Mesenchymal stem cell (in vitro differentiated cells and primary cell): Measurements from ENCODE around the gene FAM32A.

ENCODE experiments used
- DNase-seq: peaks from one replicate; pipeline ENCODE4 v3.0.0-alpha.2; 2013
- H2AFZ ChIP-seq: one replicate; pipeline ENCODE4 v1.6.1; 2013; ENCODE audit warnings: low read depth, mild to moderate bottlenecking, control low read depth, inconsistent platforms, low read length, moderate library complexity
- H2AK5ac ChIP-seq: 2 replicates; pipeline ENCODE4 v1.6.1; 2013; ENCODE audit warnings: low read length, moderate library complexity, mild to moderate bottlenecking, inconsistent platforms; ENCODE audit not compliant: severe bottlenecking
- H2BK120ac ChIP-seq: one replicate; pipeline ENCODE4 v1.6.1; 2013; ENCODE audit warnings: low read depth, mild to moderate bottlenecking, inconsistent platforms, low read length, moderate library complexity
- H2BK12ac ChIP-seq, 2 experiments: one replicate each; pipeline ENCODE4 v1.6.1; 2013; ENCODE audit warnings: inconsistent platforms in 2 of 2, low read length in 2 of 2, mild to moderate bottlenecking in 2 of 2, moderate library complexity in 2 of 2, control low read depth in 1 of 2
- H2BK15ac ChIP-seq: one replicate; pipeline ENCODE4 v1.6.1; 2013; ENCODE audit warnings: mild to moderate bottlenecking, low read depth, inconsistent platforms; ENCODE audit not compliant: poor library complexity, severe bottlenecking
- H2BK5ac ChIP-seq: 2 replicates; pipeline ENCODE4 v1.6.1; 2013; ENCODE audit warnings: low read depth, mild to moderate bottlenecking, low read length, control low read depth, inconsistent platforms; ENCODE audit not compliant: poor library complexity, severe bottlenecking
- H3K14ac ChIP-seq, 2 experiments: one replicate each; pipeline ENCODE4 v1.6.1; 2013; ENCODE audit warnings: inconsistent platforms in 2 of 2, low read length in 2 of 2, control low read depth in 1 of 2, mild to moderate bottlenecking in 1 of 2, moderate library complexity in 1 of 2
- H3K18ac ChIP-seq, 2 experiments: one replicate each; pipeline ENCODE4 v1.6.1; 2013; ENCODE audit warnings: inconsistent platforms in 2 of 2, low read length in 2 of 2, control low read depth in 1 of 2, low read depth in 1 of 2, mild to moderate bottlenecking in 1 of 2
- H3K23ac ChIP-seq, 2 experiments: one replicate each; pipeline ENCODE4 v1.6.1; 2013; ENCODE audit warnings: inconsistent platforms in 2 of 2, low read length in 2 of 2, mild to moderate bottlenecking in 2 of 2, moderate library complexity in 2 of 2, control low read depth in 1 of 2
- H3K27ac ChIP-seq: 2 replicates; pipeline ENCODE4 v1.5.1; 2013; ENCODE audit warnings: mild to moderate bottlenecking, moderate library complexity, low read length, control low read depth, inconsistent platforms; ENCODE audit not compliant: poor library complexity, severe bottlenecking
- H3K27me3 ChIP-seq, 2 experiments: 2 replicates each; pipeline versions ENCODE4 v1.6.1 to v1.7.0; 2013; ENCODE audit warnings: low read length in 2 of 2, mild to moderate bottlenecking in 2 of 2, moderate library complexity in 2 of 2, control low read depth in 1 of 2, inconsistent platforms in 1 of 2; ENCODE audit not compliant: control insufficient read depth in 1 of 2, insufficient read depth in 1 of 2
- H3K36me3 ChIP-seq, 2 experiments: 2 replicates each; pipeline versions ENCODE4 v1.6.1 to v1.7.0; 2013; ENCODE audit warnings: low read length in 2 of 2, control low read depth in 1 of 2, inconsistent platforms in 1 of 2, low read depth in 1 of 2, mild to moderate bottlenecking in 1 of 2; ENCODE audit not compliant: insufficient read depth in 2 of 2, control insufficient read depth in 1 of 2
- H3K4ac ChIP-seq, 2 experiments: one replicate each; pipeline ENCODE4 v1.6.1; 2013; ENCODE audit warnings: inconsistent platforms in 2 of 2, low read length in 2 of 2, mild to moderate bottlenecking in 2 of 2, moderate library complexity in 2 of 2, control low read depth in 1 of 2, low read depth in 1 of 2
- H3K4me1 ChIP-seq: 2 replicates; pipeline ENCODE4 v1.6.1; 2013; ENCODE audit warnings: low read depth, low read length, control low read depth; ENCODE audit not compliant: control insufficient read depth, insufficient read depth
- H3K4me2 ChIP-seq: 2 replicates; pipeline ENCODE4 v1.6.1; 2013; ENCODE audit warnings: low read length, mild to moderate bottlenecking, inconsistent platforms; ENCODE audit not compliant: poor library complexity, severe bottlenecking
- H3K4me3 ChIP-seq, 2 experiments: 2 replicates each; pipeline versions ENCODE4 v1.5.1 to v1.7.0; 2013; ENCODE audit warnings: low read length in 2 of 2, mild to moderate bottlenecking in 2 of 2, control low read depth in 1 of 2, low read depth in 1 of 2; ENCODE audit not compliant: insufficient read depth in 1 of 2
- H3K79me1 ChIP-seq: replicated peaks from 2 replicates; pipeline ENCODE4 v1.6.1; 2013; ENCODE audit warnings: mild to moderate bottlenecking, control low read depth, low read length, inconsistent platforms; ENCODE audit not compliant: poor library complexity, severe bottlenecking
- H3K9ac ChIP-seq: 2 replicates; pipeline ENCODE4 v1.7.0; 2013; ENCODE audit warnings: mild to moderate bottlenecking, low read length, moderate library complexity
- H3K9me3 ChIP-seq: 2 replicates; pipeline ENCODE4 v1.7.0; 2013; ENCODE audit warnings: mild to moderate bottlenecking, low read length; ENCODE audit not compliant: control insufficient read depth
- H4K8ac ChIP-seq: one replicate; pipeline ENCODE4 v1.6.1; 2013; ENCODE audit warnings: inconsistent platforms, mild to moderate bottlenecking, low read length, moderate library complexity
- H4K91ac ChIP-seq: one replicate; pipeline ENCODE4 v1.6.1; 2013; ENCODE audit warnings: mild to moderate bottlenecking, low read length, inconsistent platforms
- WGBS: methylation state at CpG from one replicate; pipeline ENCODE4 v1.1.7; 2013; ENCODE audit warnings: mixed read lengths; 5-methylcytosine and 5-hydroxymethylcytosine counted together

The FAM32A gene

GRCh38 chr19:16206637-16207036 lies 21.4 kb downstream of the FAM32A start:
- Histone ChIP-seq H3K36me3 (peaks cover 86 to 97% of the 10 kb centered on the region in 2 experiments), H3K4me1 (peaks cover 9% of the 10 kb centered on the region), H3K27ac (no peak overlapping the region), H3K79me1 (peaks cover 56% of the 10 kb centered on the region), H2AFZ (no peak overlapping the region), H4K8ac (no peak overlapping the region), H2BK12ac (no peak overlapping the region), H2BK15ac (no peak overlapping the region), H3K9me3 (no peaks in the 10 kb centered on the region), H3K4ac (no peak overlapping the region), H2BK5ac (no peak overlapping the region), H3K4me3 (no peak overlapping the region), H4K91ac (no peak overlapping the region), H2AK5ac (no peak overlapping the region), H3K9ac (no peak overlapping the region), H3K18ac (no peak overlapping the region), H3K23ac (no peak overlapping the region), H3K14ac (no peak overlapping the region), H3K4me2 (no peak overlapping the region), H2BK120ac (no peak overlapping the region), H3K27me3 (no peaks in the 10 kb centered on the region)
- DNase-seq = no peak
- 97% methylated on average over 7 of the region's 7 CpGs for WGBS

- Histone ChIP-seq H3K4me1 (peaks cover 4% of the 10 kb centered on the region), H3K79me1 (peaks cover 57% of the 10 kb centered on the region), H3K4me3 (no peak overlapping the region), H2BK120ac (no peak overlapping the region), H3K9ac (no peak overlapping the region), H3K27ac (no peak overlapping the region), H3K27me3 (no peaks in the 10 kb centered on the region), H3K14ac (no peak overlapping the region), H3K18ac (no peak overlapping the region), H2BK12ac (no peak overlapping the region), H4K8ac (no peak overlapping the region), H3K4me2 (no peak overlapping the region), H2AK5ac (no peak overlapping the region), H4K91ac (no peak overlapping the region), H2AFZ (no peak overlapping the region), H2BK15ac (no peak overlapping the region), H3K23ac (no peak overlapping the region), H2BK5ac (no peak overlapping the region), H3K9me3 (no peaks in the 10 kb centered on the region), H3K36me3 (peaks cover 81 to 97% of the 10 kb centered on the region in 2 experiments), H3K4ac (no peak overlapping the region)
- DNase-seq = no peak
- WGBS = 97% methylated on average over 10 of the region's 10 CpGs
Observed at GRCh38 chr19:16207063-16207462, 21.9 kb downstream of the FAM32A start.

- no peak overlapping the region for H3K4me2 ChIP-seq
- H3K9me3 ChIP-seq = no peaks in the 10 kb centered on the region
Observed at GRCh38 chr19:16207490-16208025, 22.3 kb downstream of the FAM32A start.

DNA sequence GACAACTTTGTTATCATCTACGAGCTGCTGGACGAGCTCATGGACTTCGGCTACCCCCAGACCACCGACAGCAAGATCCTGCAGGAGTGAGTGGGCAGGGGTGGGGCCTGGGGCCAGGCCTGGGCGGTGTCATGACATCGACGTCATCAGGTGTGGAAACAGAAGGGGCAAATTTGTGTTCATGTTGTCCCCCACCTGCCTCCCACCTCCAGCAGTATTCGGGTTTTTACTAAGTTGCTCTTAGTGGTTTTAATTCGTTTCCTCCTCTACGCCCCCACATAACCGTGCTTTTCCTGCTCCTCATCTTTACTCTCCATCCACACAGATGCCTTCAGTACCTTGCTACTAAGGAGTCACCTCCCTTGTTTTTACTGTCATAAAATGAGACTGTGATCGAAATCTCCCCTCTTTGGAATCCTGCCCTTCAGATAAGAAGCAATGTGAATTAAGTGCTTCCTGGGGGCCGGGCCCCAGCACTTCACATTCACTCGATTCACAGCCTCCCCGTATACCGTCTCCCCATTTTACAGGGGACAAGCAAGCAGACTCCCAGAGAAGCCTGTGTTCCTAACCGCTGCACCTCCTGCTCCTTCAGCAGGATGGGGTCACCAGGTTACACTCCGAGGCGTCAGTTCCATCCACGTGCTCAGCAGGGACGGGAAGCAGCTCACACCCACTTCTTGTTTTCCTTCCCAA lies 23.0 kb downstream of the FAM32A start:
- Histone ChIP-seq H3K4me2 (no peak overlapping the region), H4K91ac (no peak overlapping the region), H2BK5ac (no peak overlapping the region), H3K27ac (no peak overlapping the region), H3K27me3 (no peaks in the 10 kb centered on the region), H3K9me3 (no peaks in the 10 kb centered on the region), H3K4me3 (no peak overlapping the region), H3K14ac (no peak overlapping the region), H2BK12ac (no peak overlapping the region), H2BK15ac (no peak overlapping the region), H3K18ac (no peak overlapping the region), H4K8ac (no peak overlapping the region), H2AFZ (no peak overlapping the region), H3K4ac (no peak overlapping the region), H2BK120ac (no peak overlapping the region), H2AK5ac (no peak overlapping the region), H3K36me3 (peaks cover 73 to 97% of the 10 kb centered on the region in 2 experiments), H3K23ac (no peak overlapping the region), H3K9ac (no peak overlapping the region), H3K4me1 (peaks cover 4% of the 10 kb centered on the region), H3K79me1 (peaks cover 50% of the 10 kb centered on the region)
- DNase-seq = no peak
- WGBS = 96% methylated on average over 20 of the region's 21 CpGs

More at GRCh38 chr19:16207490-16208025, 22.3 kb downstream of the FAM32A start:
- Histone ChIP-seq H3K18ac (no peak overlapping the region), H3K4me1 (peaks cover 4% of the 10 kb centered on the region), H2BK12ac (no peak overlapping the region), H3K36me3 (peaks cover 78 to 97% of the 10 kb centered on the region in 2 experiments), H4K8ac (no peak overlapping the region), H2BK5ac (no peak overlapping the region), H3K9ac (no peak overlapping the region), H2AK5ac (no peak overlapping the region), H3K23ac (no peak overlapping the region), H3K4ac (no peak overlapping the region), H3K27ac (no peak overlapping the region), H3K79me1 (peaks cover 55% of the 10 kb centered on the region), H3K27me3 (no peaks in the 10 kb centered on the region), H3K4me3 (no peak overlapping the region), H2BK120ac (no peak overlapping the region), H2AFZ (no peak overlapping the region), H3K14ac (no peak overlapping the region), H2BK15ac (no peak overlapping the region), H4K91ac (no peak overlapping the region)
- no peak for DNase-seq
- 96% methylated on average over 9 of the region's 12 CpGs for WGBS
